HCT116 (cell line): ENCODE results near the gene NACAD. TPM values are rescaled to one million over a fixed set of nuclear protein-coding genes. Genes with fewer than 3 reads are reported as not detected.

ENCODE experiments used
- ATAC-seq: fragments of 200-7000 bp; cut with Tn5 transposase; 2 replicates; pipeline ENCODE4 v1.9.1; 2020; ENCODE audit warnings: mild to moderate bottlenecking, moderate library complexity
- BruUV-seq: library from RNA; stranded (reverse); fragments of 400-500 nt; replicated peaks from 2 replicates; lab custom pipeline; 2021; lab: Mats Ljungman, UMichigan
- CTCF ChIA-PET: fragments of 300-600 bp; sonication (Branson Sonifier 250); formaldehyde crosslinking; loops from one replicate; lab custom pipeline; 2021; ENCODE audit warnings: antibody characterized with exemption; lab: Charles Lee
- POLR2A ChIA-PET: fragments of 300-600, 350-600 bp; sonication (Branson Sonifier 250); formaldehyde crosslinking; loops from one replicate; lab custom pipeline; 2021; ENCODE audit warnings: antibody characterized with exemption; lab: Charles Lee
- RAD21 ChIA-PET, 2 experiments: fragments of 300-600 bp; sonication (Branson Sonifier 250); formaldehyde crosslinking; loops; one replicate each; lab custom pipeline; 2023; ENCODE audit warnings: low total read pairs in 2 of 2; ENCODE audit not compliant: uncharacterized antibody in 2 of 2, unreplicated experiment in 2 of 2, low non-redundant PET in 1 of 2; lab: Charles Lee
- DNase-seq: peaks from one replicate; pipeline ENCODE4 v3.0.0-alpha.2; 2010; ENCODE audit warnings: low read depth, low spot score
- H2AFZ ChIP-seq: fragments of 200-600 bp; shearing (Covaris generic), sonication (generic); 2 replicates; pipeline ENCODE4 v1.6.1; 2017; ENCODE audit warnings: low read depth, mixed run types, mixed read lengths, antibody characterized with exemption, low read length; ENCODE audit not compliant: poor library complexity, severe bottlenecking
- H3K27ac ChIP-seq: 2 replicates; pipeline ENCODE4 v1.5.1; 2012; ENCODE audit warnings: low read depth, low read length
- H3K27me3 ChIP-seq: fragments of 200-600 bp; sonication (generic); 2 replicates; pipeline ENCODE4 v1.6.1; 2016; ENCODE audit warnings: mixed run types, low read length, mixed read lengths; ENCODE audit not compliant: insufficient read depth
- H3K36me3 ChIP-seq, 2 experiments: fragments of 200-500 bp in 1 of 2; fragments of 200-600 bp in 1 of 2; sonication (Bioruptor generic) in 1 of 2; sonication (generic) in 1 of 2; 2 replicates each; pipeline versions ENCODE4 v1.5.1 to v1.6.1; 2014 to 2016; ENCODE audit warnings: low read length in 2 of 2, inconsistent platforms in 1 of 2, mixed read lengths in 1 of 2, mixed run types in 1 of 2; ENCODE audit not compliant: insufficient read depth in 2 of 2, control insufficient read depth in 1 of 2
- H3K4me1 ChIP-seq, 2 experiments: fragments of 200-600 bp in 1 of 2; sonication (generic) in 1 of 2; 2 replicates each; pipeline versions ENCODE4 v1.5.1 to v1.6.1; 2012 to 2017; ENCODE audit warnings: low read length in 2 of 2, inconsistent platforms in 1 of 2, mild to moderate bottlenecking in 1 of 2, mixed read lengths in 1 of 2, mixed run types in 1 of 2, moderate library complexity in 1 of 2; ENCODE audit not compliant: insufficient read depth in 2 of 2, control insufficient read depth in 1 of 2
- H3K4me2 ChIP-seq: fragments of 200-600 bp; sonication (generic); 2 replicates; pipeline ENCODE4 v1.6.1; 2017; ENCODE audit warnings: mixed run types, low read length, mixed read lengths
- H3K4me3 ChIP-seq, 2 experiments: fragments of 200-600 bp in 1 of 2; sonication (generic) in 1 of 2; replicated peaks in 1 of 2; 2 replicates each; pipeline ENCODE4 v1.5.1; 2011 to 2016; ENCODE audit warnings: low read length in 2 of 2, control low read depth in 1 of 2, low read depth in 1 of 2, mild to moderate bottlenecking in 1 of 2, mixed read lengths in 1 of 2, mixed run types in 1 of 2
- H3K79me2 ChIP-seq: fragments of 200-600 bp; sonication (generic); 2 replicates; pipeline ENCODE4 v1.6.1; 2017; ENCODE audit warnings: mild to moderate bottlenecking, mixed run types, low read length, moderate library complexity, mixed read lengths; ENCODE audit not compliant: insufficient read depth
- H3K9ac ChIP-seq: fragments of 200-600 bp; sonication (generic); 2 replicates; pipeline ENCODE4 v1.6.1; 2016; ENCODE audit warnings: low read length, mixed read lengths
- H3K9me2 ChIP-seq: fragments of 200-600 bp; sonication (generic), shearing (Covaris generic); 2 replicates; pipeline ENCODE4 v1.6.1; 2017; ENCODE audit warnings: mixed run types, mild to moderate bottlenecking, moderate library complexity; ENCODE audit not compliant: insufficient read depth
- H3K9me3 ChIP-seq, 2 experiments: fragments of 200-500 bp in 1 of 2; fragments of 200-600 bp in 1 of 2; sonication (Bioruptor generic) in 1 of 2; sonication (generic) in 1 of 2; 2 replicates each; pipeline ENCODE4 v1.6.1; 2014 to 2017; ENCODE audit warnings: low read length in 2 of 2, mixed read lengths in 2 of 2, inconsistent platforms in 1 of 2, low read depth in 1 of 2, mild to moderate bottlenecking in 1 of 2, mixed run types in 1 of 2, moderate library complexity in 1 of 2; ENCODE audit not compliant: control insufficient read depth in 1 of 2, insufficient read depth in 1 of 2
- H4K20me1 ChIP-seq: fragments of 200-600 bp; sonication (generic), shearing (Covaris generic); 2 replicates; pipeline ENCODE4 v1.6.1; 2017; ENCODE audit warnings: mixed run types, mild to moderate bottlenecking, moderate library complexity; ENCODE audit not compliant: insufficient read depth
- CEBPB ChIP-seq: IDR thresholded peaks from 2 replicates; pipeline ENCODE4 v1.6.1; 2012; ENCODE audit warnings: low read depth
- EGR1 ChIP-seq: IDR thresholded peaks from 2 replicates; pipeline ENCODE4 v1.6.1; 2012; ENCODE audit warnings: low read depth
- ELF1 ChIP-seq: IDR thresholded peaks from 2 replicates; pipeline ENCODE4 v1.6.1; 2012; ENCODE audit warnings: low read depth, borderline replicate concordance
- EZH2 ChIP-seq: fragments of 200-600 bp; sonication (generic); IDR thresholded peaks from 2 replicates; pipeline ENCODE4 v1.6.1; 2017; ENCODE audit warnings: antibody characterized with exemption, mixed run types
- FOSL1 ChIP-seq: IDR thresholded peaks from 2 replicates; pipeline ENCODE4 v1.6.1; 2012; ENCODE audit warnings: low read depth
- POLR2A ChIP-seq: IDR thresholded peaks from 2 replicates; pipeline ENCODE4 v1.7.0; 2011; ENCODE audit warnings: borderline replicate concordance; ENCODE audit not compliant: insufficient read depth, insufficient read length; ENCODE audit errors: extremely low read depth
- POLR2AphosphoS5 ChIP-seq: IDR thresholded peaks from 2 replicates; pipeline ENCODE4 v1.6.1; 2011; ENCODE audit warnings: mild to moderate bottlenecking, low read depth, low read length, moderate library complexity
- SIN3A ChIP-seq: IDR thresholded peaks from 2 replicates; pipeline ENCODE4 v1.6.1; 2012; ENCODE audit warnings: low read depth
- TCF7L2 ChIP-seq: IDR thresholded peaks from 2 replicates; pipeline ENCODE4 v1.7.0; 2011; ENCODE audit warnings: borderline replicate concordance, inconsistent platforms; ENCODE audit not compliant: insufficient read depth, insufficient read length; ENCODE audit errors: extremely low read depth
- YY1 ChIP-seq: IDR thresholded peaks from 2 replicates; pipeline ENCODE4 v1.6.1; 2011; ENCODE audit warnings: low read length, low read depth, moderate library complexity, mild to moderate bottlenecking; ENCODE audit not compliant: insufficient replicate concordance; ENCODE audit errors: extremely low read depth
- ZFX ChIP-seq: fragments of 450-650 bp; IDR thresholded peaks from 2 replicates; pipeline ENCODE4 v1.6.1; 2017
- ZNF274 ChIP-seq: fragments of 200-500 bp; sonication (Bioruptor generic); IDR thresholded peaks from 2 replicates; pipeline ENCODE4 v1.6.1; 2014; ENCODE audit warnings: mild to moderate bottlenecking, low read depth, low read length, inconsistent platforms
- intact Hi-C: fragments of 100-400 bp; cut with micrococcal nuclease; formaldehyde crosslinking; loops from 2 replicates; pipeline ENCODE4 v1.10.0; 2022
- total RNA-seq: library from RNA; stranded (reverse); gene quantifications from one replicate; pipeline ENCODE4 v1.2.1, GENCODE V29; 2021; ENCODE audit not compliant: unreplicated experiment
- TF ChIP-seq, protein P1 (sequence below): IDR thresholded peaks from 2 replicates; pipeline ENCODE4 v1.6.1; 2012
- TF ChIP-seq, protein P2 (sequence below): IDR thresholded peaks from 2 replicates; pipeline ENCODE4 v1.6.1; 2012; ENCODE audit warnings: low read depth
- TF ChIP-seq, protein P3 (sequence below), 3 experiments: fragments of 200-600 bp in 1 of 3; sonication (generic) in 1 of 3; IDR thresholded peaks in 2 of 3; conservative IDR thresholded peaks in 1 of 3; 2 replicates each; pipeline ENCODE4 v1.5.1; 2012 to 2017; ENCODE audit warnings: low read depth in 2 of 3, low read length in 2 of 3, antibody characterized with exemption in 1 of 3, borderline replicate concordance in 1 of 3, control low read depth in 1 of 3, mild to moderate bottlenecking in 1 of 3, mixed read lengths in 1 of 3, mixed run types in 1 of 3, moderate library complexity in 1 of 3; ENCODE audit not compliant: insufficient read depth in 1 of 3

The NACAD gene
- total RNA-seq, 1 experiment from 2014 or later: 0.05 TPM

DNA sequence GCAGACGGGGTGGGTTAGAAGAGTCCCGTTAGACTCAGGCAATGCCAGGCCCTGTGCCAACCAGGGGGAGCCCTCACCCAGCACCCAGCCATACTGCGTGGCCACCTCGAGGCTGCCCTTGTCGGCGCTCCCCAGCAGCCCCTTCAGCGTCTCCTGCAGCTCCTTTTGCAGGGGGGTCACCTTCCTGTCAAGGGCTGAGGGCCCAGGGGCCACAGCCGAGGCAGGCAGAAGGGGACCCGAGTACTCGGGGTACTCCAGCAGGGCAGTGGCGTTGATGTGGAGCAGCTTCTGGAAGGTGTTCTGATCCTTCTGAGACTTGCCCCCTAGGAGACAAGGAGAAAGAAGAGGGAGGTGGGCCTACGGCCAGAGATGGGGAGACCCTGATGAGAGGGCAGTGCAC, 13.0 kb upstream of the NACAD start:
- no peaks in the 10 kb centered on the region for H3K27me3 ChIP-seq
- DNase-seq: no peak
- H3K79me2 ChIP-seq: peaks cover 41% of the 10 kb centered on the region
- TF ChIP-seq POLR2A: no peak
- no peak for TF ChIP-seq YY1
- TF ChIP-seq CEBPB: no peak
- TF ChIP-seq POLR2AphosphoS5: no peak
- TF ChIP-seq SIN3A: no peak
- TF ChIP-seq, protein P1, sequence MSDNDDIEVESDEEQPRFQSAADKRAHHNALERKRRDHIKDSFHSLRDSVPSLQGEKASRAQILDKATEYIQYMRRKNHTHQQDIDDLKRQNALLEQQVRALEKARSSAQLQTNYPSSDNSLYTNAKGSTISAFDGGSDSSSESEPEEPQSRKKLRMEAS: no peak
- TF ChIP-seq ZNF274: no peak
- TF ChIP-seq EZH2: no peak
- no peak for TF ChIP-seq EGR1
- TF ChIP-seq ZFX: no peak
- TF ChIP-seq TCF7L2: no peak
- TF ChIP-seq, protein P2, sequence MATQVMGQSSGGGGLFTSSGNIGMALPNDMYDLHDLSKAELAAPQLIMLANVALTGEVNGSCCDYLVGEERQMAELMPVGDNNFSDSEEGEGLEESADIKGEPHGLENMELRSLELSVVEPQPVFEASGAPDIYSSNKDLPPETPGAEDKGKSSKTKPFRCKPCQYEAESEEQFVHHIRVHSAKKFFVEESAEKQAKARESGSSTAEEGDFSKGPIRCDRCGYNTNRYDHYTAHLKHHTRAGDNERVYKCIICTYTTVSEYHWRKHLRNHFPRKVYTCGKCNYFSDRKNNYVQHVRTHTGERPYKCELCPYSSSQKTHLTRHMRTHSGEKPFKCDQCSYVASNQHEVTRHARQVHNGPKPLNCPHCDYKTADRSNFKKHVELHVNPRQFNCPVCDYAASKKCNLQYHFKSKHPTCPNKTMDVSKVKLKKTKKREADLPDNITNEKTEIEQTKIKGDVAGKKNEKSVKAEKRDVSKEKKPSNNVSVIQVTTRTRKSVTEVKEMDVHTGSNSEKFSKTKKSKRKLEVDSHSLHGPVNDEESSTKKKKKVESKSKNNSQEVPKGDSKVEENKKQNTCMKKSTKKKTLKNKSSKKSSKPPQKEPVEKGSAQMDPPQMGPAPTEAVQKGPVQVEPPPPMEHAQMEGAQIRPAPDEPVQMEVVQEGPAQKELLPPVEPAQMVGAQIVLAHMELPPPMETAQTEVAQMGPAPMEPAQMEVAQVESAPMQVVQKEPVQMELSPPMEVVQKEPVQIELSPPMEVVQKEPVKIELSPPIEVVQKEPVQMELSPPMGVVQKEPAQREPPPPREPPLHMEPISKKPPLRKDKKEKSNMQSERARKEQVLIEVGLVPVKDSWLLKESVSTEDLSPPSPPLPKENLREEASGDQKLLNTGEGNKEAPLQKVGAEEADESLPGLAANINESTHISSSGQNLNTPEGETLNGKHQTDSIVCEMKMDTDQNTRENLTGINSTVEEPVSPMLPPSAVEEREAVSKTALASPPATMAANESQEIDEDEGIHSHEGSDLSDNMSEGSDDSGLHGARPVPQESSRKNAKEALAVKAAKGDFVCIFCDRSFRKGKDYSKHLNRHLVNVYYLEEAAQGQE: no peak
- TF ChIP-seq ELF1: no peak
- TF ChIP-seq, protein P3, sequence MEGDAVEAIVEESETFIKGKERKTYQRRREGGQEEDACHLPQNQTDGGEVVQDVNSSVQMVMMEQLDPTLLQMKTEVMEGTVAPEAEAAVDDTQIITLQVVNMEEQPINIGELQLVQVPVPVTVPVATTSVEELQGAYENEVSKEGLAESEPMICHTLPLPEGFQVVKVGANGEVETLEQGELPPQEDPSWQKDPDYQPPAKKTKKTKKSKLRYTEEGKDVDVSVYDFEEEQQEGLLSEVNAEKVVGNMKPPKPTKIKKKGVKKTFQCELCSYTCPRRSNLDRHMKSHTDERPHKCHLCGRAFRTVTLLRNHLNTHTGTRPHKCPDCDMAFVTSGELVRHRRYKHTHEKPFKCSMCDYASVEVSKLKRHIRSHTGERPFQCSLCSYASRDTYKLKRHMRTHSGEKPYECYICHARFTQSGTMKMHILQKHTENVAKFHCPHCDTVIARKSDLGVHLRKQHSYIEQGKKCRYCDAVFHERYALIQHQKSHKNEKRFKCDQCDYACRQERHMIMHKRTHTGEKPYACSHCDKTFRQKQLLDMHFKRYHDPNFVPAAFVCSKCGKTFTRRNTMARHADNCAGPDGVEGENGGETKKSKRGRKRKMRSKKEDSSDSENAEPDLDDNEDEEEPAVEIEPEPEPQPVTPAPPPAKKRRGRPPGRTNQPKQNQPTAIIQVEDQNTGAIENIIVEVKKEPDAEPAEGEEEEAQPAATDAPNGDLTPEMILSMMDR (IDR thresholded peaks at IDR 0.05 in 2 of 3, conservative IDR thresholded peaks at IDR 0.05 in 1 of 3; ENCODE audit: borderline replicate concordance in 1 of 3, insufficient read depth in 1 of 3, low read depth in 2 of 3, low read length in 2 of 3): no peak
- no peak for TF ChIP-seq FOSL1
- H3K4me2 ChIP-seq: no peak overlapping the region
- H3K36me3 ChIP-seq: peaks cover 59 to 68% of the 10 kb centered on the region in 2 experiments
- CTCF ChIA-PET: no interaction called here
- H3K4me1 ChIP-seq: no peaks in the 10 kb centered on the region
- no peak overlapping the region for H3K27ac ChIP-seq
- H3K4me3 ChIP-seq: no peak overlapping the region
- RAD21 ChIA-PET: no interaction called here
- ATAC-seq: no peak
- H2AFZ ChIP-seq: no peak overlapping the region
- no TSS peak for BruUV-seq
- H3K9ac ChIP-seq: no peak overlapping the region
- intact Hi-C loops: no loop called here
- no peaks in the 10 kb centered on the region for H3K9me3 ChIP-seq
- H4K20me1 ChIP-seq: no peaks in the 10 kb centered on the region
- no peaks in the 10 kb centered on the region for H3K9me2 ChIP-seq
- POLR2A ChIA-PET: no interaction called here
